Neural progenitor cell (in vitro differentiated cells): ENCODE data around the gene OR52E4. TPM values are rescaled to one million over a fixed set of nuclear protein-coding genes. Genes with fewer than 3 reads are reported as not detected.

Source experiments
- DNase-seq: peaks from one replicate; pipeline ENCODE4 v3.0.0-alpha.2; 2016; ENCODE audit warnings: low spot score
- H2AFZ ChIP-seq: fragments of 200-600 bp; sonication (generic); replicated peaks from 2 replicates; pipeline ENCODE4 v1.6.1; 2016; ENCODE audit warnings: antibody characterized with exemption
- H3F3A ChIP-seq: fragments of 200-600 bp; sonication (generic); 2 replicates; pipeline ENCODE4 v1.6.1; 2016; ENCODE audit warnings: antibody characterized with exemption, low read depth
- H3K27ac ChIP-seq: fragments of 200-600 bp; sonication (generic); 2 replicates; pipeline ENCODE4 v1.5.1; 2016; ENCODE audit warnings: mild to moderate bottlenecking
- H3K27me3 ChIP-seq: fragments of 200-600 bp; sonication (generic); 2 replicates; pipeline ENCODE4 v1.6.1; 2016; ENCODE audit warnings: mild to moderate bottlenecking, moderate library complexity
- H3K36me3 ChIP-seq: fragments of 200-600 bp; sonication (generic); 2 replicates; pipeline ENCODE4 v1.5.1; 2016
- H3K4me1 ChIP-seq: fragments of 200-600 bp; sonication (generic); 2 replicates; pipeline ENCODE4 v1.6.1; 2016; ENCODE audit warnings: mixed run types
- H3K4me2 ChIP-seq: fragments of 200-600 bp; sonication (generic); 2 replicates; pipeline ENCODE4 v1.6.1; 2016
- H3K4me3 ChIP-seq: fragments of 200-600 bp; sonication (generic); 2 replicates; pipeline ENCODE4 v1.5.1; 2016
- H3K79me2 ChIP-seq: fragments of 200-600 bp; sonication (generic); 2 replicates; pipeline ENCODE4 v1.6.1; 2016; ENCODE audit warnings: low read depth
- H3K9ac ChIP-seq: fragments of 200-600 bp; sonication (generic); 2 replicates; pipeline ENCODE4 v1.6.1; 2016
- H3K9me3 ChIP-seq: fragments of 200-600 bp; sonication (generic); 2 replicates; pipeline ENCODE4 v1.5.1; 2016; ENCODE audit warnings: low read depth
- H4K20me1 ChIP-seq: fragments of 200-600 bp; sonication (generic); 2 replicates; pipeline ENCODE4 v1.6.1; 2016; ENCODE audit warnings: low read depth
- H3K27ac Mint-ChIP-seq: 3 replicates; pipeline ENCODE4 v1.8.0; 2021; ENCODE audit warnings: mixed read lengths
- H3K27me3 Mint-ChIP-seq: 2 replicates; pipeline ENCODE4 v1.8.0; 2022; ENCODE audit warnings: low read depth, mild to moderate bottlenecking, inconsistent platforms, moderate library complexity, mixed read lengths; ENCODE audit not compliant: insufficient read depth
- H3K36me3 Mint-ChIP-seq: 3 replicates; pipeline ENCODE4 v1.8.0; 2021; ENCODE audit warnings: mixed read lengths
- H3K4me1 Mint-ChIP-seq: 3 replicates; pipeline ENCODE4 v1.8.0; 2021; ENCODE audit warnings: mixed read lengths
- H3K4me3 Mint-ChIP-seq: 3 replicates; pipeline ENCODE4 v1.8.0; 2021; ENCODE audit warnings: mild to moderate bottlenecking, moderate library complexity, mixed read lengths
- H3K9me3 Mint-ChIP-seq: 3 replicates; pipeline ENCODE4 v1.8.0; 2020; ENCODE audit warnings: mixed read lengths
- EZH2 ChIP-seq: fragments of 200-600 bp; sonication (generic); IDR thresholded peaks from 2 replicates; pipeline ENCODE4 v1.6.1; 2017; ENCODE audit warnings: antibody characterized with exemption, mild to moderate bottlenecking, moderate library complexity
- EZH2phosphoT487 ChIP-seq: fragments of 200-600 bp; sonication (generic); IDR thresholded peaks from 2 replicates; pipeline ENCODE4 v1.6.1; 2017; ENCODE audit warnings: antibody characterized with exemption
- total RNA-seq: library from RNA; depleted of rRNA; stranded (reverse); fragments of >200 nt; gene quantifications from 2 replicates; pipeline ENCODE4 v1.2.3, GENCODE V29; 2015; ENCODE audit warnings: low replicate concordance
- TF ChIP-seq, protein P1 (sequence below): fragments of 200-600 bp; sonication (generic); IDR thresholded peaks from 2 replicates; pipeline ENCODE4 v1.5.1; 2017; ENCODE audit warnings: antibody characterized with exemption, mild to moderate bottlenecking

OR52E4 gene
- total RNA-seq, 1 donor from 2014 or later, result not detected

DNA sequence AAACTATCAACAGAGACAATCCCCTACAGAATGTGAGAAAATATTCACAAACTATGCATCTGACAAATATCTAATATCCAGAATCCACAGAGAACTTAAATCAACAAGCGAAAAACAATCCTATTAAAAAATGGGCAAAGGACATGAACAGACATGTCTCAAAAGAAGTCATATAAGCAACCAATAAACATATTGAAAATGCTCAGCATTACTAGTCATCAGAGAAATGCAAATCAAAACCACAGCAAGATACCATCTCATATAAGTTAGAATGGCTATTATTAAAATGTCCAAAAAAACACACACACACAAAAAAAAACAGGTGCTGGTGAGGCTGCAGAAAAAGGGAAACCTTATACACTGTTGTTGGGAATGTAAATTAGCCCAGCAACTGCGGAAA lies 14.6 kb upstream of the OR52E4 start:
- H3F3A ChIP-seq, result no peaks in the 10 kb centered on the region
- no peak overlapping the region for H3K4me3 ChIP-seq
- H3K36me3 ChIP-seq, result no peaks in the 10 kb centered on the region
- no peaks in the 10 kb centered on the region for H4K20me1 ChIP-seq
- H3K4me2 ChIP-seq, result no peak overlapping the region
- no peak overlapping the region for H3K27ac ChIP-seq
- no peak for DNase-seq
- H3K27me3 ChIP-seq, result no peaks in the 10 kb centered on the region
- no peak overlapping the region for H3K9ac ChIP-seq
- H3K79me2 ChIP-seq, result no peaks in the 10 kb centered on the region
- Mint-ChIP-seq H3K27me3 (no peaks in the 10 kb centered on the region), H3K4me3 (no peak overlapping the region), H3K9me3 (no peaks in the 10 kb centered on the region), H3K4me1 (no peaks in the 10 kb centered on the region), H3K27ac (no peak overlapping the region), H3K36me3 (no peaks in the 10 kb centered on the region)
- H2AFZ ChIP-seq, result no peak overlapping the region
- TF ChIP-seq EZH2 (no peak), EZH2phosphoT487 (no peak)
- TF ChIP-seq, protein P1, sequence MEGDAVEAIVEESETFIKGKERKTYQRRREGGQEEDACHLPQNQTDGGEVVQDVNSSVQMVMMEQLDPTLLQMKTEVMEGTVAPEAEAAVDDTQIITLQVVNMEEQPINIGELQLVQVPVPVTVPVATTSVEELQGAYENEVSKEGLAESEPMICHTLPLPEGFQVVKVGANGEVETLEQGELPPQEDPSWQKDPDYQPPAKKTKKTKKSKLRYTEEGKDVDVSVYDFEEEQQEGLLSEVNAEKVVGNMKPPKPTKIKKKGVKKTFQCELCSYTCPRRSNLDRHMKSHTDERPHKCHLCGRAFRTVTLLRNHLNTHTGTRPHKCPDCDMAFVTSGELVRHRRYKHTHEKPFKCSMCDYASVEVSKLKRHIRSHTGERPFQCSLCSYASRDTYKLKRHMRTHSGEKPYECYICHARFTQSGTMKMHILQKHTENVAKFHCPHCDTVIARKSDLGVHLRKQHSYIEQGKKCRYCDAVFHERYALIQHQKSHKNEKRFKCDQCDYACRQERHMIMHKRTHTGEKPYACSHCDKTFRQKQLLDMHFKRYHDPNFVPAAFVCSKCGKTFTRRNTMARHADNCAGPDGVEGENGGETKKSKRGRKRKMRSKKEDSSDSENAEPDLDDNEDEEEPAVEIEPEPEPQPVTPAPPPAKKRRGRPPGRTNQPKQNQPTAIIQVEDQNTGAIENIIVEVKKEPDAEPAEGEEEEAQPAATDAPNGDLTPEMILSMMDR, result no peak
- no peaks in the 10 kb centered on the region for H3K4me1 ChIP-seq
- no peaks in the 10 kb centered on the region for H3K9me3 ChIP-seq

DNA sequence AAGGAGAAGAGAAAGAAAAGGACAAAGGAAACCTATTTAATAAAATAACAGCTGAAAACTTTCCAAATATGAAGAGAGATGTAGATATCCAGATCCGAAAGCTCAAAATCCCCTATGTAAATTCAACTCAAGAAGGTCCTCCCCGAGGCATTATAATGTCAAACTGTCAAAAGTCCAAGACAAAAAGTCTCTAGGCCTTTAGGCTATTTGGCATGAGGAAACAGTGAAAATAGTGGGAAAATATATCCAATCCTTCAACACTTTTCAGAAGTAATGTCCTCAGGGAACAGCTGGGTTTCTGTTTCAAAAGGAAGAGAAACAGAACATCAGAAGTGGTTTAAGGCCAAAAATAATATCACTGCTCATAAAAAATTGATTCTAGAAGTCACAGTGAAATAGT lies 1.9 kb upstream of the OR52E4 start:
- H2AFZ ChIP-seq, result no peak overlapping the region
- no peaks in the 10 kb centered on the region for H3K36me3 ChIP-seq
- no peak overlapping the region for H3K4me3 ChIP-seq
- no peaks in the 10 kb centered on the region for H3K9me3 ChIP-seq
- H3K36me3 Mint-ChIP-seq, result no peaks in the 10 kb centered on the region
- H3K9ac ChIP-seq, result no peak overlapping the region
- no peak overlapping the region for H3K27ac Mint-ChIP-seq
- no peak overlapping the region for H3K27ac ChIP-seq
- no peaks in the 10 kb centered on the region for H4K20me1 ChIP-seq
- no peaks in the 10 kb centered on the region for H3K9me3 Mint-ChIP-seq
- no peaks in the 10 kb centered on the region for H3K27me3 Mint-ChIP-seq
- no peak overlapping the region for H3K4me3 Mint-ChIP-seq
- no peaks in the 10 kb centered on the region for H3F3A ChIP-seq
- no peaks in the 10 kb centered on the region for H3K27me3 ChIP-seq
- peaks cover 3% of the 10 kb centered on the region for H3K4me1 ChIP-seq
- no peaks in the 10 kb centered on the region for H3K79me2 ChIP-seq
- no peak for TF ChIP-seq EZH2phosphoT487
- no peak for TF ChIP-seq EZH2
- TF ChIP-seq, protein P1, result no peak
- no peak overlapping the region for H3K4me2 ChIP-seq
- no peak for DNase-seq
- no peaks in the 10 kb centered on the region for H3K4me1 Mint-ChIP-seq

DNA sequence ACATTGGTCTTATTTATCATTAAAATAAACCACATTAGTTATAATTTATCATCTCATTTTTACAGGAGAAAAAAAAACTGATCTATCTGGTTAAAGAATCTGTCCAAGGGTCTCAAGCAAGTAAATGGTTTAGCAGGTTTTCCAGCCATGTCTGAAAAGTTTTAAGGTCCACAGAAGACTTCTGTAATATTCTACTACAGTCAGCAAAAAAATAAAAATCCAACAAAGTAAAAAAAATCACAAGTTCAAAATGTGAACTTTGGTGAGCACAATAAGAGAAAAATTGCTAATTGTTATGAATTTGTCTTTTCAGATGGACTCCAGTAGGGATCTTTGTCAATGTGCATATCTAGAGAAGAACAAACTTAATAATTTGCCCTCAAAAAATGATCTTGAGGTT lies 1.3 kb downstream of the OR52E4 start:
- DNase-seq, result no peak
- no peak overlapping the region for H3K4me2 ChIP-seq
- peaks cover 3% of the 10 kb centered on the region for H3K4me1 ChIP-seq
- Mint-ChIP-seq H3K4me1 (no peaks in the 10 kb centered on the region), H3K9me3 (no peaks in the 10 kb centered on the region), H3K27me3 (no peaks in the 10 kb centered on the region), H3K4me3 (no peak overlapping the region), H3K36me3 (no peaks in the 10 kb centered on the region), H3K27ac (no peak overlapping the region)
- H3K9ac ChIP-seq, result no peak overlapping the region
- no peak overlapping the region for H3K27ac ChIP-seq
- no peaks in the 10 kb centered on the region for H3K79me2 ChIP-seq
- H3K4me3 ChIP-seq, result no peak overlapping the region
- H3F3A ChIP-seq, result no peaks in the 10 kb centered on the region
- H4K20me1 ChIP-seq, result no peaks in the 10 kb centered on the region
- H3K9me3 ChIP-seq, result no peaks in the 10 kb centered on the region
- no peak overlapping the region for H2AFZ ChIP-seq
- no peaks in the 10 kb centered on the region for H3K36me3 ChIP-seq
- TF ChIP-seq, protein P1, result no peak
- TF ChIP-seq EZH2 (no peak), EZH2phosphoT487 (no peak)
- H3K27me3 ChIP-seq, result no peaks in the 10 kb centered on the region
